H1 (cell line): ENCODE measurements around the gene COL16A1.

Experiments used
- CTCF ChIP-seq, 3 experiments: IDR thresholded peaks; 1 replicate in 2 of 3; 2 replicates in 1 of 3; pipeline versions ENCODE4 v1.5.1 to v1.6.1; 2011; ENCODE audit warnings: low read length in 3 of 3, mild to moderate bottlenecking in 3 of 3, inconsistent platforms in 2 of 3, low read depth in 1 of 3, moderate library complexity in 1 of 3; ENCODE audit not compliant: insufficient read depth in 1 of 3; ENCODE audit errors: control extremely low read depth in 1 of 3
- EP300 ChIP-seq, 2 experiments: IDR thresholded peaks; 1 replicate in 1 of 2; 2 replicates in 1 of 2; pipeline ENCODE4 v1.6.1; 2011 to 2012; ENCODE audit warnings: low read depth in 2 of 2, low read length in 2 of 2, mild to moderate bottlenecking in 2 of 2, borderline replicate concordance in 1 of 2, inconsistent platforms in 1 of 2, moderate library complexity in 1 of 2
- EZH2 ChIP-seq: fragments of 200-600 bp; sonication (generic); IDR thresholded peaks from 2 replicates; pipeline ENCODE4 v1.7.1; 2012; ENCODE audit warnings: low read depth, mild to moderate bottlenecking, moderate library complexity, low read length, inconsistent platforms; ENCODE audit not compliant: severe bottlenecking
- HDAC6 ChIP-seq: IDR thresholded peaks from one replicate; pipeline ENCODE4 v1.7.1; 2012; ENCODE audit warnings: low read depth, mild to moderate bottlenecking, inconsistent platforms, low read length, moderate library complexity
- JUN ChIP-seq: IDR thresholded peaks from 2 replicates; pipeline ENCODE4 v1.6.1; 2011; ENCODE audit warnings: low read depth, mild to moderate bottlenecking, improper control_type of control experiment, low read length
- KDM1A ChIP-seq: fragments of 200-600, 300-600 bp; sonication (generic); IDR thresholded peaks from 2 replicates; pipeline ENCODE4 v1.7.1; 2016; ENCODE audit warnings: mild to moderate bottlenecking, low read length, borderline replicate concordance
- KDM4A ChIP-seq: IDR thresholded peaks from one replicate; pipeline ENCODE4 v1.7.1; 2012; ENCODE audit warnings: low read depth, mild to moderate bottlenecking, moderate library complexity, low read length, inconsistent platforms; ENCODE audit not compliant: severe bottlenecking
- POLR2A ChIP-seq, 2 experiments: IDR thresholded peaks; 1 replicate in 1 of 2; 2 replicates in 1 of 2; pipeline ENCODE4 v1.6.1; 2011; ENCODE audit warnings: low read depth in 2 of 2, low read length in 2 of 2, mild to moderate bottlenecking in 2 of 2; ENCODE audit errors: control extremely low read depth in 1 of 2
- RXRA ChIP-seq: IDR thresholded peaks from 2 replicates; pipeline ENCODE4 v1.6.1; 2011; ENCODE audit warnings: low read depth, mild to moderate bottlenecking, low read length, moderate library complexity; ENCODE audit not compliant: insufficient read depth
- SIN3A ChIP-seq, 2 experiments: IDR thresholded peaks in 1 of 2; conservative IDR thresholded peaks in 1 of 2; 2 replicates each; pipeline ENCODE4 v1.6.1; 2011 to 2012; ENCODE audit warnings: low read length in 2 of 2, improper control_type of control experiment in 1 of 2, low read depth in 1 of 2, mild to moderate bottlenecking in 1 of 2
- SP1 ChIP-seq: IDR thresholded peaks from 2 replicates; pipeline ENCODE4 v1.6.1; 2011; ENCODE audit warnings: low read depth, low read length
- SP2 ChIP-seq: IDR thresholded peaks from 2 replicates; pipeline ENCODE4 v1.6.1; 2012; ENCODE audit warnings: mild to moderate bottlenecking, low read length, inconsistent platforms
- TAF1 ChIP-seq: IDR thresholded peaks from 2 replicates; pipeline ENCODE4 v1.6.1; 2011; ENCODE audit warnings: mild to moderate bottlenecking, low read depth, low read length
- TEAD4 ChIP-seq: IDR thresholded peaks from 2 replicates; pipeline ENCODE4 v1.6.1; 2012; ENCODE audit warnings: low read depth, low read length, inconsistent platforms, mixed read lengths

- TF ChIP-seq TAF1 (no peak), EZH2 (no peak), SP2 (no peak), SIN3A (conservative IDR thresholded peaks at IDR 0.05 in 1 of 2, IDR thresholded peaks at IDR 0.05 in 1 of 2; ENCODE audit: low read depth in 1 of 2, low read length in 2 of 2) (no peak), CTCF (IDR thresholded peaks at IDR 0.05; ENCODE audit: control extremely low read depth in 1 of 3, insufficient read depth in 1 of 3, low read depth in 1 of 3, low read length in 3 of 3) (no peak), SP1 (no peak), KDM1A (no peak), KDM4A (no peak), RXRA (no peak), POLR2A (IDR thresholded peaks at IDR 0.05; ENCODE audit: control extremely low read depth in 1 of 2, low read depth in 2 of 2, low read length in 2 of 2) (no peak), EP300 (IDR thresholded peaks at IDR 0.05; ENCODE audit: borderline replicate concordance in 1 of 2, low read depth in 2 of 2, low read length in 2 of 2) (no peak), HDAC6 (no peak), JUN (no peak), TEAD4 (no peak)
Measured at GRCh38 chr1:31678681-31679080, 25.1 kb downstream of the COL16A1 start.
